ENCODE measurements around the gene ADGRA1. TPM values are rescaled to one million over a fixed set of nuclear protein-coding genes. Genes with fewer than 3 reads are reported as not detected.
A peak's percentile ranks its signal among the peaks of the same experiment; 100 is the strongest.

Gene ADGRA1
- polyA plus RNA-seq, 3 donors: not detected

DNA sequence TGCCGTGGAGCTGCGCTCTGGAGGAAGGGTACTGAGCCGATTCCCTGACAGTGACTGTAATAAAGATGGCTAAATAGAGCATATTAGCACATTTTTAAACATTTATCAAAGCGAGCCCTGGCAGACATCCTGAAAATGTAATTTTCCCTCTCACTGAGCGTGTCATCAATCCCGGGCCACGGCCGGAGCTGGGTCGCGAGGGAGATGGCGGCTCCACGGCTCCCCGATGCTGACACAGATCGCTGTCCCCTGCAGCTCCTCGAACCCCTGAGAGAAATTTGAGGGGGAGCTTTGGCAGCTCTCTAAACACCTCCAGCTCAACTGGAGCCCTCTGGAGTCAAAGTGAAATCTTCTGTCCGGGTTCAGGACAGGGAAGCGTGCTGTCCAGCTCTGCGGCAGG, 44.9 kb upstream of the ADGRA1 start:
- no peak for DNase-seq
- intact Hi-C loops (cut with micrococcal nuclease): no loop called here

DNA sequence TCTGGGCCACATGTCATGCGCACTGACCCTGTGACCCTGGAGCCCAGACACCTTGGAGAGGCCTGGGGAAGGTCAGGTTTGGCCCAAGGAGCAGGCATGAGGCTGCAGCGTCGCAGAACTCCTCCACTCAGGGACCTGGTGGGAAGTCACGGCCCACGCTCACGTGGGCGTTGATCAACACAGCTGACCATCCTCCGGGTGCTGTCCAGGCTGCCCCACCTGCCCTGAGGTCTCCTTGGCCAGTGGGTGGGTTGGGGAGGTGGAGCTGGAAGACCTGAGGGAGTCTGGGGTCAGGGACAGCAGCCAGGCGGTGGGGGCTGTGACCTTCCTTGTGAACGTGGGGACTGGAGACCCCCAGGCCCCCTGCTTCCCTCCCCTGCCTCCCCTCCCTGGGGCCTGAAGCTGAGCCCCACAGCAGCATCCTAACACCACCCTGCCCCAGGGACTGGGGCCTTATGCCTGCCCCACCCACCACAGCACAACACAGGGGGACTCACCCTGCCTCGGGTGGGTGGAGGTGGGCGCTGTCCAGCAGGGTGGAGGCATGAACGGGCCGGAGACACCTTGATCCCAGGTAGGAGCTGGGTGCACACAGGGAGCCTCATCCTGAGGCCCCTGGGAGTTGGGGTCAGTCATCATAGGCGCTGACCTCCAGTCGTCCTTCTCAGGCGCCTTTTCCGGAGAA, 44.0 kb upstream of the ADGRA1 start:
- Histone ChIP-seq H3K79me2 (ENCODE audit: insufficient read depth, low read length) (no peaks in the 10 kb centered on the region), H3K27ac (ENCODE audit: low read depth in 1 of 2, low read length in 2 of 2) (no peak overlapping the region), H3K27me3 (ENCODE audit: control insufficient read depth in 2 of 2, insufficient read depth in 2 of 2, low read length in 2 of 2) (peaks cover 0 to 2% of the 10 kb centered on the region in 2 donors), H3K9ac (ENCODE audit: insufficient read depth, low read length, poor library complexity, severe bottlenecking) (no peak overlapping the region), H3K9me3 (replicated peaks in 1 of 2; ENCODE audit: control insufficient read depth in 1 of 2, insufficient read depth in 1 of 2, low read length in 2 of 2) (no peaks in the 10 kb centered on the region), H4K20me1 (ENCODE audit: insufficient read depth, low read length) (no peaks in the 10 kb centered on the region), H3K4me2 (replicated peaks; ENCODE audit: extremely low read depth, low read length, poor library complexity, severe bottlenecking) (no peak overlapping the region), H3K36me3 (replicated peaks in 1 of 2; ENCODE audit: control insufficient read depth in 1 of 2, insufficient read depth in 2 of 2, low read length in 2 of 2) (no peaks in the 10 kb centered on the region), H3K4me3 (replicated peaks in 1 of 3; ENCODE audit: low read depth in 2 of 3, low read length in 3 of 3) (no peak overlapping the region), H3K4me1 (ENCODE audit: control insufficient read depth in 1 of 2, insufficient read depth in 2 of 2, low read length in 2 of 2) (no peaks in the 10 kb centered on the region), H2AFZ (ENCODE audit: insufficient read depth, low read depth, low read length, poor library complexity, severe bottlenecking) (no peak overlapping the region)
- WGBS (ENCODE audit: insufficient coverage): 96% methylated on average over 11 of the region's 18 CpGs
- H3K4me3 Mint-ChIP-seq: no peak overlapping the region
- intact Hi-C loops (cut with micrococcal nuclease): no loop called here
- TF ChIP-seq, protein P1, sequence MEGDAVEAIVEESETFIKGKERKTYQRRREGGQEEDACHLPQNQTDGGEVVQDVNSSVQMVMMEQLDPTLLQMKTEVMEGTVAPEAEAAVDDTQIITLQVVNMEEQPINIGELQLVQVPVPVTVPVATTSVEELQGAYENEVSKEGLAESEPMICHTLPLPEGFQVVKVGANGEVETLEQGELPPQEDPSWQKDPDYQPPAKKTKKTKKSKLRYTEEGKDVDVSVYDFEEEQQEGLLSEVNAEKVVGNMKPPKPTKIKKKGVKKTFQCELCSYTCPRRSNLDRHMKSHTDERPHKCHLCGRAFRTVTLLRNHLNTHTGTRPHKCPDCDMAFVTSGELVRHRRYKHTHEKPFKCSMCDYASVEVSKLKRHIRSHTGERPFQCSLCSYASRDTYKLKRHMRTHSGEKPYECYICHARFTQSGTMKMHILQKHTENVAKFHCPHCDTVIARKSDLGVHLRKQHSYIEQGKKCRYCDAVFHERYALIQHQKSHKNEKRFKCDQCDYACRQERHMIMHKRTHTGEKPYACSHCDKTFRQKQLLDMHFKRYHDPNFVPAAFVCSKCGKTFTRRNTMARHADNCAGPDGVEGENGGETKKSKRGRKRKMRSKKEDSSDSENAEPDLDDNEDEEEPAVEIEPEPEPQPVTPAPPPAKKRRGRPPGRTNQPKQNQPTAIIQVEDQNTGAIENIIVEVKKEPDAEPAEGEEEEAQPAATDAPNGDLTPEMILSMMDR (IDR thresholded peaks at IDR 0.05): no peak
- DNase-seq: no peak
- H3K36me3 Mint-ChIP-seq: no peaks in the 10 kb centered on the region
- H3K9me3 Mint-ChIP-seq: peaks cover 0 to 8% (median 0%) of the 10 kb centered on the region in 7 donors
- H3K27me3 Mint-ChIP-seq (ENCODE audit: low read depth in 3 of 3): peaks cover 10 to 24% (median 11%) of the 10 kb centered on the region in 3 donors
- no peak overlapping the region for H3K27ac Mint-ChIP-seq
- no peaks in the 10 kb centered on the region for H3K4me1 Mint-ChIP-seq

More for the DNA sequence above, 44.9 kb upstream of the ADGRA1 start:
- Mint-ChIP-seq H3K27ac (peak overlapping the region in 1 of 7 donors; percentile 41), H3K27me3 (ENCODE audit: low read depth in 3 of 3) (peaks cover 8 to 20% (median 11%) of the 10 kb centered on the region in 3 donors), H3K4me3 (no peak overlapping the region), H3K9me3 (peaks cover 0 to 8% (median 0%) of the 10 kb centered on the region in 7 donors), H3K4me1 (no peaks in the 10 kb centered on the region), H3K36me3 (no peaks in the 10 kb centered on the region)
- no peak overlapping the region for H2AFZ ChIP-seq (ENCODE audit: insufficient read depth, low read depth, low read length, poor library complexity, severe bottlenecking)
- H3K36me3 ChIP-seq (replicated peaks in 1 of 2; ENCODE audit: control insufficient read depth in 1 of 2, insufficient read depth in 2 of 2, low read length in 2 of 2): no peaks in the 10 kb centered on the region
- TF ChIP-seq, protein P1 (IDR thresholded peaks at IDR 0.05): no peak
- H3K9ac ChIP-seq (ENCODE audit: insufficient read depth, low read length, poor library complexity, severe bottlenecking): no peak overlapping the region
- H3K9me3 ChIP-seq (replicated peaks in 1 of 2; ENCODE audit: control insufficient read depth in 1 of 2, insufficient read depth in 1 of 2, low read length in 2 of 2): no peaks in the 10 kb centered on the region
- no peak overlapping the region for H3K27ac ChIP-seq (ENCODE audit: low read depth in 1 of 2, low read length in 2 of 2)
- no peak overlapping the region for H3K4me2 ChIP-seq (replicated peaks; ENCODE audit: extremely low read depth, low read length, poor library complexity, severe bottlenecking)
- 97% methylated on average over 5 of the region's 18 CpGs for WGBS (ENCODE audit: insufficient coverage)
- H3K79me2 ChIP-seq (ENCODE audit: insufficient read depth, low read length): no peaks in the 10 kb centered on the region
- no peaks in the 10 kb centered on the region for H3K27me3 ChIP-seq (ENCODE audit: control insufficient read depth in 2 of 2, insufficient read depth in 2 of 2, low read length in 2 of 2)
- no peak overlapping the region for H3K4me3 ChIP-seq (replicated peaks in 1 of 3; ENCODE audit: low read depth in 2 of 3, low read length in 3 of 3)
- H3K4me1 ChIP-seq (ENCODE audit: control insufficient read depth in 1 of 2, insufficient read depth in 2 of 2, low read length in 2 of 2): no peaks in the 10 kb centered on the region
- no peaks in the 10 kb centered on the region for H4K20me1 ChIP-seq (ENCODE audit: insufficient read depth, low read length)

Data from CD14-positive monocyte (primary cell).